Measurements from ENCODE around the gene SPTLC2. TPM values are rescaled to one million over a fixed set of nuclear protein-coding genes. Genes with fewer than 3 reads are reported as not detected.

Gene SPTLC2
- total RNA-seq, 2 experiments from 2014 or later, result 23.7 to 30.2 TPM

DNA sequence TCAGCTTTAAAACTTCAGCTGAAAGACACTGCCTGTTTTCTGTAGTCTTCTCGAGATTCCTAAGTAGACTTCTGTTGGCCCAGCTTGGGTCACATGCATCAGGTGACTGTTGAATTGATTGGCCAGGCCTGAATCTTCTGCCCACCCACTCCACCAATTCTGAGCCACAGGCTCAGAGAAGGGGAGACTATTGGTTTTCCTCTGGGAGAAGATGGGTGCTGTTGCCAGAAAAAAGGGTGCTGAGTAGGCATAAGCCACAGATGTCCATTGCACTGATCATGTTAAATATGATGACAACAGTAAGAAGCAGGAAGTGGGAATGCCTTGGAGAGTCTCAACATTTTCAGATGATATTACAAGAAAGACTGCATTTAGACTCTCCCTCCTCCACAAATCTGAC lies 6.8 kb upstream of the SPTLC2 start:
- H3K4me1 Mint-ChIP-seq (ENCODE audit: low read depth), result peaks cover 4% of the 10 kb centered on the region
- no peak overlapping the region for H3K4me3 Mint-ChIP-seq
- POLR2A ChIA-PET, result interaction anchor here (2.1 kb wide), 1 partner anchor 16 kb away, joined by 7 read pairs; no protein-coding TSS in a partner anchor
- H3K9me3 Mint-ChIP-seq, result no peaks in the 10 kb centered on the region
- intact Hi-C loops (cut with micrococcal nuclease), result no loop called here
- TF ChIP-seq, protein P1, sequence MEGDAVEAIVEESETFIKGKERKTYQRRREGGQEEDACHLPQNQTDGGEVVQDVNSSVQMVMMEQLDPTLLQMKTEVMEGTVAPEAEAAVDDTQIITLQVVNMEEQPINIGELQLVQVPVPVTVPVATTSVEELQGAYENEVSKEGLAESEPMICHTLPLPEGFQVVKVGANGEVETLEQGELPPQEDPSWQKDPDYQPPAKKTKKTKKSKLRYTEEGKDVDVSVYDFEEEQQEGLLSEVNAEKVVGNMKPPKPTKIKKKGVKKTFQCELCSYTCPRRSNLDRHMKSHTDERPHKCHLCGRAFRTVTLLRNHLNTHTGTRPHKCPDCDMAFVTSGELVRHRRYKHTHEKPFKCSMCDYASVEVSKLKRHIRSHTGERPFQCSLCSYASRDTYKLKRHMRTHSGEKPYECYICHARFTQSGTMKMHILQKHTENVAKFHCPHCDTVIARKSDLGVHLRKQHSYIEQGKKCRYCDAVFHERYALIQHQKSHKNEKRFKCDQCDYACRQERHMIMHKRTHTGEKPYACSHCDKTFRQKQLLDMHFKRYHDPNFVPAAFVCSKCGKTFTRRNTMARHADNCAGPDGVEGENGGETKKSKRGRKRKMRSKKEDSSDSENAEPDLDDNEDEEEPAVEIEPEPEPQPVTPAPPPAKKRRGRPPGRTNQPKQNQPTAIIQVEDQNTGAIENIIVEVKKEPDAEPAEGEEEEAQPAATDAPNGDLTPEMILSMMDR (IDR thresholded peaks at IDR 0.05), result no peak
- H3K36me3 Mint-ChIP-seq (ENCODE audit: low read depth), result no peaks in the 10 kb centered on the region
- no peak for DNase-seq
- CTCF ChIA-PET, result interaction anchor here (0.7 kb wide), 1 partner anchor 83 kb away, joined by 3 read pairs; no protein-coding TSS in a partner anchor
- no peak overlapping the region for H3K27ac Mint-ChIP-seq
- no peaks in the 10 kb centered on the region for H3K27me3 Mint-ChIP-seq
- ATAC-seq, result no peak

DNA sequence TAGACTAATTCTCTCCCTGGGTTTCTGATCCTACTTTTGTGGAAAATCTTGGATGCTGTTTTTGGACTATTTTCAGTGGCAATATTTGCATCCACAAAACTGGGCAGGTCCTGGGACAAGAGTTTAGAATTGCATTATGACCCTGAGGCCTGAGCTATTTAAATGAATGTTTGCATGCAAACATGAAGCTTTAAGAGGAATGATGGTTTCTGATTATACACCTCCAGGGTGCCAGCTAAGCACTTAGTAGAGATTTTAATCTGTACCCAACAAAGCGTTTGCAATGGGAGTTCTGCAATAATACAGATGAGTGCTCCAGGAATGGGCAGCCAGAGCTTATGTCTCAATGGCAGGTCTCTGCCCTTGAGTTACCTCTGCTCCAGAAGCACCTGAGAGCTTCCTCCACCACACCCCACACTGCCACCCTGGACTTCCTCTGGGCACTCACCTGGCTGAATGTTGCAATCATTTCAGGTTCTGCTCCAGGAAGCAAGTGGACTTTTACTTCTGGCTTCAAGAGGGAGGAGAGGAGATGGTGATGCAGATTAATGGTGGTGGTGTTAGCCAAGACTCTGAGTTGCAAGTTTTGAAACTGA lies 6.0 kb upstream of the SPTLC2 start:
- no peaks in the 10 kb centered on the region for H3K36me3 Mint-ChIP-seq (ENCODE audit: low read depth)
- H3K27me3 Mint-ChIP-seq, result no peaks in the 10 kb centered on the region
- intact Hi-C loops (cut with micrococcal nuclease), result no loop called here
- ATAC-seq, result no peak
- no peak for DNase-seq
- TF ChIP-seq, protein P1 (IDR thresholded peaks at IDR 0.05), result no peak
- ChIA-PET CTCF (interaction anchor here (1.3 kb wide), 1 partner anchor 17 kb away, joined by 4 read pairs; no protein-coding TSS in a partner anchor), POLR2A (interaction anchor here (2.1 kb wide), 1 partner anchor 15 kb away, joined by 7 read pairs; no protein-coding TSS in a partner anchor)
- H3K4me3 Mint-ChIP-seq, result no peak overlapping the region
- H3K27ac Mint-ChIP-seq, result no peak overlapping the region
- H3K4me1 Mint-ChIP-seq (ENCODE audit: low read depth), result peaks cover 4% of the 10 kb centered on the region
- H3K9me3 Mint-ChIP-seq, result no peaks in the 10 kb centered on the region

DNA sequence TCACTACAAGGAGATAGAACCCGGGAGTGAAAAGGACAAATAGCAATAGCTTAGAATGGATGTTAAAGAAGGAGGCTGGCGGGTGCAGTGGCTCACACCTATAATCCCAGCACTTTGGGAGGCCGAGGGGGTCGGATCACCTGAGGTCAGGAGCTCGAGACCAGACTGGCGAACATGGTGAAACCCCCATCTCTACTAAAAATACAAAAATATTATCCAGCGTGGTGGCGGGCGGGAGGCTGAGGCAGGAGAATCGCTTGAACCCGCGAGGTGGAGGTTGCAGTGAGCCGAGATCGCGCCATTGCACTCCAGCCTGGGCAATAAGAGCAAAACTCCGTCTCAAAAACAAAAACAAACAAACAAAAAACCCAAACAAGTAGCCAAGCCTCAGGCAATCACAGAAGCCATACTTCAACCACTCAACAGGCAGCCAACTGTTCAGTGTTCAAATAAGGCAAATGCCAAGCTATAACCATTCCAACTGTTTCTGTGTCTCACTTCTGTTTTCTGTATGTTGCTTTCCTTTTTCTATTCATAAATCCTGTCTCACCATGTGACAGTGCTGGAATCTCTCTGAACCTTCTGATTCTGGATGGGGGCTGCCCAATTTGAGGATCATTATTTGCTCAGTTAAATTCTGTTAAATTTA lies 3.9 kb upstream of the SPTLC2 start:
- intact Hi-C loops (cut with micrococcal nuclease), result no loop called here
- Mint-ChIP-seq H3K27ac (peak overlapping the region; percentile 21), H3K36me3 (ENCODE audit: low read depth) (peaks cover 1% of the 10 kb centered on the region), H3K9me3 (no peaks in the 10 kb centered on the region), H3K4me1 (ENCODE audit: low read depth) (peaks cover 4% of the 10 kb centered on the region), H3K4me3 (no peak overlapping the region), H3K27me3 (no peaks in the 10 kb centered on the region)
- ATAC-seq (no peak), DNase-seq (no peak)
- CTCF ChIA-PET, result interaction anchor here (0.7 kb wide), 1 partner anchor 86 kb away, joined by 3 read pairs; no protein-coding TSS in a partner anchor
- TF ChIP-seq, protein P1 (IDR thresholded peaks at IDR 0.05), result no peak
- POLR2A ChIA-PET, result no interaction called here

DNA sequence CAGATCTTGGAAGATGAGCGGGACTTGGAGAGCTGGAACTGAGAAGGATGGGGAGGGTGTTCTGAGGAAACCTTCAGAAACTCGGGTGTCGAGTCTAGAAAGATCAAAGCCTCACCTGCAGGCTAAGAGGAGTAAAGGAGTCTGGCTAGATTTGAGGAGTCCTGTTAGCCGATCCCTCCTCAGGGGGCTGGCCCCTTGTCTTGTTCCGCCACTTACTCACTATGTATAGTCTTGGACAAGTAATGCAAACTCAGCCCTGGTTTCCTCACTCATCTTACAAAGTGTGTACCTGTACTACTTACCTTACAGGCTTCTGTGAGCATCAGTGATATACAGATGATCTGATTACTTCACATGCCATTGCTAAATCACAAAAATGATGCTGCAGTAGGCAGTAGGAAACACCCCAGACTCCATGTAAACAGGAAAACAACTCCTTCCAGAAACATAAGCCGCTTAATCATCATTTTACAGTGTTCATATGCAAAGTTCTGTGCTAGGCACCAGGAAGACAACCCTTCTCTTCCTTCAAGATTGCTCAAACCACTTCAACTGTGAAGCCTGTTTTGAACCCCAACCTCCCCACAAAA lies 2.0 kb upstream of the SPTLC2 start:
- ATAC-seq (no peak), DNase-seq (no peak)
- H3K4me3 Mint-ChIP-seq, result no peak overlapping the region
- TF ChIP-seq, protein P1 (IDR thresholded peaks at IDR 0.05), result no peak
- peaks cover 13% of the 10 kb centered on the region for H3K36me3 Mint-ChIP-seq (ENCODE audit: low read depth)
- H3K27me3 Mint-ChIP-seq, result no peaks in the 10 kb centered on the region
- ChIA-PET CTCF (interaction anchor here (1.4 kb wide), 1 partner anchor 11 kb away, joined by 6 read pairs; no protein-coding TSS in a partner anchor), POLR2A (no interaction called here)
- H3K27ac Mint-ChIP-seq, result no peak overlapping the region
- no peaks in the 10 kb centered on the region for H3K9me3 Mint-ChIP-seq
- intact Hi-C loops (cut with micrococcal nuclease), result loop anchor here (5.0 kb wide), 1 partner anchor 161 kb away; the partner anchor contains the start of genes AHSA1 and VIPAS39
- peaks cover 13% of the 10 kb centered on the region for H3K4me1 Mint-ChIP-seq (ENCODE audit: low read depth)
